ENCODE results near the gene POLRMT.

GRCh38 chr19:633786-634639, 676 bp upstream of the POLRMT start:
- TF ChIP-seq POLR2A (IDR thresholded peaks at IDR 0.05) = no peak
- no peak for TF ChIP-seq CTCF (IDR thresholded peaks at IDR 0.05)

Measured in right lobe of liver (tissue), 4 donors.